ENCODE measurements around the gene NID2.
A peak's percentile ranks its signal among the peaks of the same experiment; 100 is the strongest.

Gene NID2

DNA sequence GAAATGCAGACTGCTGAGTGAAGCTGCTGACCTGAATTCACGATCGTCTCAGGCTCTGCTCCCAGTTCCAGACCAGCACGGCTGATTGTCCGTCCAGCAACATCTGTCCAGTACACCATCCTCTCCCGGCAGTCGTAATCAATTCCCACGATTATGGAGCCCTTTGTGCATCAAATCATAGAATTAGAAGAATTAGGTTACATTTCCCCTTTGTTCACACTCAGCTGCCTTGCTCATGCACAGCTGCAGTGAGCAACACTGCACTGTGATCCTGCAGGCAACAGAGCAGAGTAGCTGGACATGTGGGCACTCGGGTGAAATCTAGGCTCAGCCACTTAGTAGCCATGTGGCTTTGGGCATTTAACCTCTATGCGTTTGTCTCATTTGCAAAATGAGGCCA is 57.3 kb downstream of the NID2 start:
- H3K9ac ChIP-seq (ENCODE audit: low read length), result no peak overlapping the region
- no peak for DNase-seq (ENCODE audit: low read depth)
- H3K4me1 ChIP-seq (ENCODE audit: control insufficient read depth, insufficient read depth, low read length), result peaks cover 30% of the 10 kb centered on the region
- no peak overlapping the region for H3K4me3 ChIP-seq (ENCODE audit: low read length)
- H3K27me3 ChIP-seq (replicated peaks; ENCODE audit: control insufficient read depth, insufficient read depth, low read length), result no peaks in the 10 kb centered on the region
- H3K36me3 ChIP-seq (ENCODE audit: control insufficient read depth, insufficient read depth, low read length, severe bottlenecking), result peaks cover 87% of the 10 kb centered on the region
- no peaks in the 10 kb centered on the region for H3K9me3 ChIP-seq (ENCODE audit: control insufficient read depth, low read length)

DNA sequence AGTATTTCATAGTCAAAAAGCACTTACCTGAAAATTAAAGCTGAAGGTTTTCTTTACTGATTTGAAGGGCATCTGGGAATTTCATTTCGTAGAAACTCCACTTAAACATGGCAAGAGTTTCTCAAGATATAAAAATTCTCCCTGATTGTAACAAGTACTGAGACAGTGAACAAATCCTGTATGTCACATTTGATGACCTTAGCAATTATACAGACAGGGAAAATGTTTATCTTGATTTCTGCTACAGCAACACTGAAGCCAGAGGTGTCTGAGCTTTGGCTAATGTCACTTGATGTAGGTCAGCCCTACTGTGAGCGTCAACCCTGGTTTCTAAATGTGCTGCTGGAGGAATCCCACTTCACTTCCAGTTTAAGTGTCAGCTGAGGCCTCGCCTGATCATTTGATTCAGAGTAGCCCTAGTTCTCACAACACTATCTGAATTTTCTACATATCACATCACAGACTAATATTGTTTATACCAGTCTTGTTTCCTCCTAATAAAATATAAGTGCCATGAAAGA is 58.6 kb downstream of the NID2 start:
- H3K27me3 ChIP-seq (replicated peaks; ENCODE audit: control insufficient read depth, insufficient read depth, low read length), result no peaks in the 10 kb centered on the region
- H3K4me1 ChIP-seq (ENCODE audit: control insufficient read depth, insufficient read depth, low read length), result peaks cover 29% of the 10 kb centered on the region
- no peak for DNase-seq (ENCODE audit: low read depth)
- H3K9me3 ChIP-seq (ENCODE audit: control insufficient read depth, low read length), result no peaks in the 10 kb centered on the region
- no peak overlapping the region for H3K9ac ChIP-seq (ENCODE audit: low read length)
- peaks cover 89% of the 10 kb centered on the region for H3K36me3 ChIP-seq (ENCODE audit: control insufficient read depth, insufficient read depth, low read length, severe bottlenecking)
- no peak overlapping the region for H3K4me3 ChIP-seq (ENCODE audit: low read length)

DNA sequence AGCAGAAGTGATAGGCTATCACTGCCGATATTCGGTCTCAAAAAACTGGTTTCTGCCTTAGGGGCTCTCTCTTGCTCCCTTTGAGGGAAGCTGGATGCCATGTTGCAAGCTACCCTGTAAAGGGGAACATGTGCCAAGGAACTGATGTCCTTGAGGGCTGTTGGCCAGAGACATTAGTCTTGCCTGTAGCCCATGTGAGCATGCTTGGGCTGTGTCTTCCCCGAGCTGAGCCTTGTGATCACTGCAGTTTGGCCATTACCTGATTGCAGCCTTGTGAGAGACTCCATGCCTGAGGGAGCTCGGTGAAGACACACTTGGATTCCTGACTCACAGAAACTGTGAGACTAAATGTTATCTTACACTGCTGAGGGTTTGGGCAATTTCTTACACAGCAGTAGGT is 60.7 kb downstream of the NID2 start:
- no peaks in the 10 kb centered on the region for H3K27me3 ChIP-seq (replicated peaks; ENCODE audit: control insufficient read depth, insufficient read depth, low read length)
- DNase-seq (ENCODE audit: low read depth), result no peak
- H3K9me3 ChIP-seq (ENCODE audit: control insufficient read depth, low read length), result no peaks in the 10 kb centered on the region
- peaks cover 29% of the 10 kb centered on the region for H3K4me1 ChIP-seq (ENCODE audit: control insufficient read depth, insufficient read depth, low read length)
- no peak overlapping the region for H3K4me3 ChIP-seq (ENCODE audit: low read length)
- H3K9ac ChIP-seq (ENCODE audit: low read length), result no peak overlapping the region
- peaks cover 91% of the 10 kb centered on the region for H3K36me3 ChIP-seq (ENCODE audit: control insufficient read depth, insufficient read depth, low read length, severe bottlenecking)

DNA sequence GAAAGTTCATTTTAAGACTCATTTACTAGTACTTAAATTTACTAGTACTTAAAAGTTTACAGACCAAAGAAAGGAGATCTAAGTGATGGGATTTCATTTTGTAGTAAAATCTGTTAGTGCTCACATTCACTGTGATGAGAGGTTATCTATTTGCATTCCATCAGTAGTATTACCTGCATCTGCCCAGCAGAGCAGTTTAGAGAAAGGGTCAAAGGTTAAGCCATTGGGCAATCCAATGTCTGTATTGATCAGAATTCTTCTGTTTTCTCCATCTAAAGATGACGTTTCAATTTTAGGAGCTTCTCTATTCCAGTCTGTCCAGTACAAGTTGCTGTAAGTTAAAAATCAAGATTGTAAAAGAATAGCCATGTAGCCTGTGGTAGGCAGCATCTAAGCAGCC is 61.2 kb downstream of the NID2 start:
- no peaks in the 10 kb centered on the region for H3K27me3 ChIP-seq (replicated peaks; ENCODE audit: control insufficient read depth, insufficient read depth, low read length)
- no peak for DNase-seq (ENCODE audit: low read depth)
- peaks cover 96% of the 10 kb centered on the region for H3K36me3 ChIP-seq (ENCODE audit: control insufficient read depth, insufficient read depth, low read length, severe bottlenecking)
- H3K9ac ChIP-seq (ENCODE audit: low read length), result no peak overlapping the region
- H3K9me3 ChIP-seq (ENCODE audit: control insufficient read depth, low read length), result no peaks in the 10 kb centered on the region
- H3K4me1 ChIP-seq (ENCODE audit: control insufficient read depth, insufficient read depth, low read length), result peaks cover 30% of the 10 kb centered on the region
- H3K4me3 ChIP-seq (ENCODE audit: low read length), result no peak overlapping the region

DNA sequence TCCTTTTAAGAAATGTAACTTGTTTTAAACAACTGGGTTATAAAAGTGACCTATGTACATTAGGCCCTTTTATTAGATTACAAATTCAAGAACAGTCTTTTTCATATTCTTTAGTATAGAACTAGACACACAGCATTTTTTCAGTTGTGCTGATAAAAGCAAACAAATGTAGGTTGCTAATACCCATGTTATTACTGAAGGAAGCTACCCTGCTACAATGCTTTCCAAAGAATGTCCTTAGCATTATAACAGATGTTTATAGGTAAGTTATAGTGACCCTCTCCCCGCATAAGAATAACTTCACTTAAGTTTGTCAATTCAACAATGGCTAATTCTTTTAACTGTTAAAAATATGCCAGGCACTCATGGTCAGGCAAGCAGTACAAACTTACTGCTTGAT is 61.6 kb downstream of the NID2 start:
- Histone ChIP-seq H3K27me3 (replicated peaks; ENCODE audit: control insufficient read depth, insufficient read depth, low read length) (no peaks in the 10 kb centered on the region), H3K9ac (ENCODE audit: low read length) (no peak overlapping the region), H3K36me3 (ENCODE audit: control insufficient read depth, insufficient read depth, low read length, severe bottlenecking) (peaks cover 100% of the 10 kb centered on the region), H3K9me3 (ENCODE audit: control insufficient read depth, low read length) (no peaks in the 10 kb centered on the region), H3K4me3 (ENCODE audit: low read length) (no peak overlapping the region), H3K4me1 (ENCODE audit: control insufficient read depth, insufficient read depth, low read length) (peaks cover 31% of the 10 kb centered on the region)
- DNase-seq (ENCODE audit: low read depth), result no peak

DNA sequence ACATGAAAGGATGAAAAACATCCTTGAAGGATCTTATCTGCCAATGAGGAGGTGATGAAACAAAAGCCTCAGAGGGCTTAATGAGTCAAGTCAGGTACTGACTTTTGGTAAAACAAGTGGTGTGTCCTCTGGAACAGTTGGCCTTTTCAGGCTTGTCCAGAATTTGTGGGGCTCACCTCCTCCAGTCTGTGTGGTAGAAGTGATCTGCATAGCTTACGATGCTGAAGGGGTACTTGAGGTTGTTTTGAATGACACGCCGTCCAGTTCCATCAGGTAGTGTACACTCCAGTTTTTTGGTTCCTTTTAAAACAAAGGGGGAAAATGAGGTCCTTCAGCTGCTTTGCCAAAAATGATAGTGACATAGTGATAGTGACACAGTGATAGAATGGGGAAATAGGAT is 62.5 kb downstream of the NID2 start:
- H3K4me1 ChIP-seq (ENCODE audit: control insufficient read depth, insufficient read depth, low read length), result peaks cover 23% of the 10 kb centered on the region
- H3K9me3 ChIP-seq (ENCODE audit: control insufficient read depth, low read length), result no peaks in the 10 kb centered on the region
- peaks cover 100% of the 10 kb centered on the region for H3K36me3 ChIP-seq (ENCODE audit: control insufficient read depth, insufficient read depth, low read length, severe bottlenecking)
- H3K27me3 ChIP-seq (replicated peaks; ENCODE audit: control insufficient read depth, insufficient read depth, low read length), result no peaks in the 10 kb centered on the region
- no peak for DNase-seq (ENCODE audit: low read depth)
- H3K4me3 ChIP-seq (ENCODE audit: low read length), result no peak overlapping the region
- no peak overlapping the region for H3K9ac ChIP-seq (ENCODE audit: low read length)

DNA sequence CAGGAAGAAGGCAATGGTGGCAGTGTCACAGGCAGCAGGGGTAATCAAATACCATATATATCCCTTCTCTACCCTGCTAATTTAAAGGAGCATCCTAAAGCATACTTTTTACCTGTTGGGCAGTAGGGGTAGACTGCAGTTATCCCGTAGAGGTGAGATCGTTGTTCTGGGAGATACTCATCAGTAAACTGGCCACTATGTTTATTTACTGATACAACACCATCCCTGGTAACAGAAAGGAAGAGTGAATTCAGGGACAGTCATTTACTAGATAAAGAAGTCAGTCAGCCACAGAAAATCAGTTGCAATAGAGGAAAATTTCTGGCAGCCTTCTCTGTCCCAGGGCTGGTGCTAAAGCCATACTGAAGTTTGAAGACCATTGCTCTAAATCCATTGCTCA is 63.2 kb downstream of the NID2 start:
- Histone ChIP-seq H3K36me3 (ENCODE audit: control insufficient read depth, insufficient read depth, low read length, severe bottlenecking) (peaks cover 100% of the 10 kb centered on the region), H3K4me1 (ENCODE audit: control insufficient read depth, insufficient read depth, low read length) (peaks cover 22% of the 10 kb centered on the region), H3K27me3 (replicated peaks; ENCODE audit: control insufficient read depth, insufficient read depth, low read length) (no peaks in the 10 kb centered on the region), H3K4me3 (ENCODE audit: low read length) (no peak overlapping the region), H3K9me3 (ENCODE audit: control insufficient read depth, low read length) (no peaks in the 10 kb centered on the region), H3K9ac (ENCODE audit: low read length) (no peak overlapping the region)
- DNase-seq (ENCODE audit: low read depth), result no peak

DNA sequence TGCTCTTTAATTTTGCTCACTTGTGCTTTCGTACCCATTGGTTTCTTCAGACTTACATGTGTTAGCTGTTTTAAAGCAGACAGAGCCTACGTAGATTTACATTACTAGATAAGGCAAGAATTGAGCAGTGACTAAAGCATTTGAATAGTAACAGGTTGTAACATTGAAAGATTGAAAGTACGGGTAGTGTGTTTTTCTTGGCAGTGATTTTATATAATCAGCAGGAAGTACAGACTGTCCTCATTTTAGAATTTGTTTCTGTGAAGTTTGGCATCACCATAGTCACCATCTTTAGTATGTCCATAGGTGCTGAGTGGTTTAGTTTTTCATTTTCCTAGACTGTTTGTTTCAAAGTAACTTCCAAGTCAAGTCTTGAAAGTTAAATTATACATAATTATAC is 65.5 kb downstream of the NID2 start:
- peaks cover 40% of the 10 kb centered on the region for H3K4me1 ChIP-seq (ENCODE audit: control insufficient read depth, insufficient read depth, low read length)
- H3K27me3 ChIP-seq (replicated peaks; ENCODE audit: control insufficient read depth, insufficient read depth, low read length), result no peaks in the 10 kb centered on the region
- H3K4me3 ChIP-seq (ENCODE audit: low read length), result no peak overlapping the region
- no peak overlapping the region for H3K9ac ChIP-seq (ENCODE audit: low read length)
- peaks cover 95% of the 10 kb centered on the region for H3K36me3 ChIP-seq (ENCODE audit: control insufficient read depth, insufficient read depth, low read length, severe bottlenecking)
- peak; percentile 49 for DNase-seq (ENCODE audit: low read depth)
- no peaks in the 10 kb centered on the region for H3K9me3 ChIP-seq (ENCODE audit: control insufficient read depth, low read length)

DNA sequence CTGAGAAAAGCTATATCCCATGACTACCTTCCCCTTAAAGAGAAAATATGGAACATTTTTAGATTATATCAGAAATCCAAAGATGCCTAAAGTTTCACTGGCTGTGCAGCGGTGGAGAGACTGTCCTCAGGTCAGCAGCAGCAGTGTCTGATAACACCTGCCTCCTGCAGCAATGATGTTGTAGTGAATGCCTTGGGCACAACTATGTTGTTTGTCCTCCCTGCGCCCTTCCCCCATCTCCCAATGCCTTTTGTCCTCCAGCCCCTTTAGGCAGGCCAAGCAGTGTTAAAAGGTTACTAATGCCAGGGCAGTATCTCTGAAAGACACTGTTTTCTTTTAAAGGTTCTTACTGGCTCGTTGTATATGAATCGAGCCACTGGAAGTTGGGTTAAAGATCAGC is 66.3 kb downstream of the NID2 start:
- H3K27me3 ChIP-seq (replicated peaks; ENCODE audit: control insufficient read depth, insufficient read depth, low read length), result no peaks in the 10 kb centered on the region
- no peak for DNase-seq (ENCODE audit: low read depth)
- peaks cover 95% of the 10 kb centered on the region for H3K36me3 ChIP-seq (ENCODE audit: control insufficient read depth, insufficient read depth, low read length, severe bottlenecking)
- H3K4me3 ChIP-seq (ENCODE audit: low read length), result no peak overlapping the region
- H3K9me3 ChIP-seq (ENCODE audit: control insufficient read depth, low read length), result no peaks in the 10 kb centered on the region
- H3K9ac ChIP-seq (ENCODE audit: low read length), result no peak overlapping the region
- H3K4me1 ChIP-seq (ENCODE audit: control insufficient read depth, insufficient read depth, low read length), result peaks cover 40% of the 10 kb centered on the region

DNA sequence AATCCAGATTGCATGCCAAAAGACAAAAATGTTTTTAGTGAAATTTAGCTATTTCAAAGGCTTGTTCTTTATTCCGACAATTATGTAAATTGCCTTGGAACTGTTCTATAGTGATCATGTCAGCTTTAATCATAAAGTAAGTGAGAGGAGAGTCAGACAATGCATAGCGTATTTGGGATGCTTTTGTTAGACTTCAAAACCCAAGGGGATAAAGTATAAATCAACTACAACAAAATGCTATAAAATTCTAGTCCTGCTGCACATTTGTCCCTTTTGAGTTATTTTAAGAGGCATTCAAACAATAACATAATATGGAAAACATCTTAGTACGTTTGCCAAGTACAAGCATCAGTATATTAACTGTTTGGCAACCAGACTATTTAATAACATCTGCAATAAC is 68.2 kb downstream of the NID2 start:
- H3K9me3 ChIP-seq (ENCODE audit: control insufficient read depth, low read length), result no peaks in the 10 kb centered on the region
- peaks cover 40% of the 10 kb centered on the region for H3K4me1 ChIP-seq (ENCODE audit: control insufficient read depth, insufficient read depth, low read length)
- DNase-seq (ENCODE audit: low read depth), result peak; percentile 16
- no peak overlapping the region for H3K4me3 ChIP-seq (ENCODE audit: low read length)
- peaks cover 86% of the 10 kb centered on the region for H3K36me3 ChIP-seq (ENCODE audit: control insufficient read depth, insufficient read depth, low read length, severe bottlenecking)
- no peaks in the 10 kb centered on the region for H3K27me3 ChIP-seq (replicated peaks; ENCODE audit: control insufficient read depth, insufficient read depth, low read length)
- H3K9ac ChIP-seq (ENCODE audit: low read length), result peak overlapping the region; percentile 55

DNA sequence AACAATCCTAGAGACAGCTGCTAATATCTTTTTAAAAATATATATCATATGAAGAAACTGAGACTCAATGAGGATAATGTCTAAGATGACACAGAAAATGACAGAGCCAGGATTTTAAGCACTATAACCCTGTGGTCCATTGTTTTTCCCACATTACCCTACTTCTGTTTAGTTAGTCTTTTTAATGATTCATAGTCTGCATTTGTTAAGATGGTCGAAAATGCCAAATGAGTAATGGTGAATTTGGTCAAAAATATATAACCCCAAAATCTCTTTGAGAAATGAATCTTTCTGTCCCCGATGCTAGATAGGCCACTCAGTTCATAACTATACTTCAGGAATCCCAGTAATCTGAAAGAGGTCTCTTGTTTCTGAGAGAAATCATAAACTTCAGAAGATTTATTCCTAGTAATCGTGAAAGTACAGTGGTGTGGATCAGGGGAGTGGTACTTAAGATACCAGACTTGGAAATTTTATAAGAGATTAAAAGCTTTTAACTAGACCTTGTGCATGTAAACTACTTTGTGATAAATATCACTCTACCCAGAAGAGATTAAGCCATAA is 68.8 kb downstream of the NID2 start:
- H3K36me3 ChIP-seq (ENCODE audit: control insufficient read depth, insufficient read depth, low read length, severe bottlenecking), result peaks cover 86% of the 10 kb centered on the region
- H3K9me3 ChIP-seq (ENCODE audit: control insufficient read depth, low read length), result no peaks in the 10 kb centered on the region
- peak overlapping the region; percentile 55 for H3K9ac ChIP-seq (ENCODE audit: low read length)
- no peak overlapping the region for H3K4me3 ChIP-seq (ENCODE audit: low read length)
- H3K27me3 ChIP-seq (replicated peaks; ENCODE audit: control insufficient read depth, insufficient read depth, low read length), result no peaks in the 10 kb centered on the region
- DNase-seq (ENCODE audit: low read depth), result peak; percentile 35
- peaks cover 40% of the 10 kb centered on the region for H3K4me1 ChIP-seq (ENCODE audit: control insufficient read depth, insufficient read depth, low read length)

DNA sequence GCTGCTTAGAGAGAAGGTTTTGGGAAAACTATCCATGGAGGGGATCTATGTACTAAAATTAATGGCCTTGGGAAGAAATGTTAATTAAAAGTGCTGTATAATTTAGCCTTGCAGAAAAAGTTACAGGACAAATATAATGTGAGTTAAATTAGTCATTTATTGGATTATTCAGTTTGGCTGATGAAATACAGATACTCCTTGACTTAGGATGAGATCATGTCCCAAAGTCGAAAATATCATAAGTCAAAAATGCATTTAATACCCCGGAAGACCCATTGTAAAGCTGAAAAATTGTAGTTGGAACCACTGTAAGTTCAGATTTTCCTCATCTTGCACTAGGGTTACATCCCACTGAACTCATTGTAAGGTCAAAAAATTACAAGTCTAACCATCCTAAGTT is 69.8 kb downstream of the NID2 start:
- Histone ChIP-seq H3K9ac (ENCODE audit: low read length) (peak overlapping the region; percentile 47), H3K36me3 (ENCODE audit: control insufficient read depth, insufficient read depth, low read length, severe bottlenecking) (peaks cover 86% of the 10 kb centered on the region), H3K9me3 (ENCODE audit: control insufficient read depth, low read length) (no peaks in the 10 kb centered on the region), H3K4me1 (ENCODE audit: control insufficient read depth, insufficient read depth, low read length) (peaks cover 36% of the 10 kb centered on the region), H3K27me3 (replicated peaks; ENCODE audit: control insufficient read depth, insufficient read depth, low read length) (no peaks in the 10 kb centered on the region), H3K4me3 (ENCODE audit: low read length) (no peak overlapping the region)
- DNase-seq (ENCODE audit: low read depth), result peak; percentile 47

Measured in adipocyte (in vitro differentiated cells).